Globus pallidus (tissue), 1 donor: ENCODE results near the gene NME8.
A peak's percentile ranks its signal among the peaks of the same experiment; 100 is the strongest.

Source experiments
- DNase-seq: peaks from one replicate; pipeline ENCODE4 v3.0.0-alpha.2; 2015; ENCODE audit warnings: low spot score

NME8 gene

GRCh38 chr7:37933018-37933566 is 84.7 kb downstream of the NME8 start:
- DNase-seq: no peak

- DNase-seq: peak; percentile 19
Measured at GRCh38 chr7:37942934-37943610, 94.7 kb downstream of the NME8 start.

- peak; percentile 66 for DNase-seq
Measured at GRCh38 chr7:37943905-37944736, 95.7 kb downstream of the NME8 start.

- no peak for DNase-seq
Measured at GRCh38 chr7:37944737-37945054, 96.3 kb downstream of the NME8 start.

GRCh38 chr7:37945336-37945735 is 96.9 kb downstream of the NME8 start:
- DNase-seq: no peak

GRCh38 chr7:37947138-37947940 is 98.9 kb downstream of the NME8 start:
- DNase-seq: no peak

GRCh38 chr7:37947941-37948210 is 99.5 kb downstream of the NME8 start:
- no peak for DNase-seq
